GM19240 (cell line): ENCODE data around the gene BCL2.

Source experiments
- DNase-seq: peaks from one replicate; pipeline ENCODE4 v3.0.0; 2011; ENCODE audit warnings: low spot score; ENCODE audit not compliant: insufficient read length

Gene BCL2

DNA sequence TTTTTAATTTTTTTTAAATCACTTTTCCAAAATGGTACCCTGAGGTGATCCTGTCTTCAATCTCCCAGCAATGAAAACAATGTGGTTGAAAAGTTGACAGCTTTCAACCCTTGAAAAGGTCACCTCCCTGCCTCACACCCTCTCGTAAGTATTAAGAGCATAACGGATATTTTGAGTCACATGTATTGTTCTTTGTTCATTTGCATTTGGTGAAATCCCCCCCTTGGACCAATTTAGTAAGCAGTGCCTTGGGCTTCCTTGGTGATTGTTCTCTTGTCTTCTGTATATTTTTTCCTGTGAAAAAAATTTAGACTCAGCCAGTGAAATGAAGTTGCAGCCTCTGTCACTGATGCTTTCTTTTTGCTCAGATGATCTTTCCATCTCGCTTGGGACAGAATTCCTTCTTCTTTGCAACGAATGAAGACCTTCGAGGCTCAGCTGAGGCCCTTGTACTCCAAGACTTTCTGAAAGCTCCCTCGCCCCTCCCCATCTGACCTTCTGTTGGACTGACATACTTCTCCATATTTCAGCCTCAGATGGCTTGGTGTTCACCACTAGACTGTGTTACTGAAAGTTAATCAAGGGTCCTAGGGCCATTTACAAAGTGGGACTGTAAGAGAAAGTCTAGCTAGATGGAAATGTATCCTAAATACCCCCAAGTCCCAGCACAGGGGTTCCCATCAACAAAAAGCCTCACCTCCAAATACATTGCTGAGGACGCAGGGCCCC, 158.4 kb downstream of the BCL2 start:
- no peak for DNase-seq

DNA sequence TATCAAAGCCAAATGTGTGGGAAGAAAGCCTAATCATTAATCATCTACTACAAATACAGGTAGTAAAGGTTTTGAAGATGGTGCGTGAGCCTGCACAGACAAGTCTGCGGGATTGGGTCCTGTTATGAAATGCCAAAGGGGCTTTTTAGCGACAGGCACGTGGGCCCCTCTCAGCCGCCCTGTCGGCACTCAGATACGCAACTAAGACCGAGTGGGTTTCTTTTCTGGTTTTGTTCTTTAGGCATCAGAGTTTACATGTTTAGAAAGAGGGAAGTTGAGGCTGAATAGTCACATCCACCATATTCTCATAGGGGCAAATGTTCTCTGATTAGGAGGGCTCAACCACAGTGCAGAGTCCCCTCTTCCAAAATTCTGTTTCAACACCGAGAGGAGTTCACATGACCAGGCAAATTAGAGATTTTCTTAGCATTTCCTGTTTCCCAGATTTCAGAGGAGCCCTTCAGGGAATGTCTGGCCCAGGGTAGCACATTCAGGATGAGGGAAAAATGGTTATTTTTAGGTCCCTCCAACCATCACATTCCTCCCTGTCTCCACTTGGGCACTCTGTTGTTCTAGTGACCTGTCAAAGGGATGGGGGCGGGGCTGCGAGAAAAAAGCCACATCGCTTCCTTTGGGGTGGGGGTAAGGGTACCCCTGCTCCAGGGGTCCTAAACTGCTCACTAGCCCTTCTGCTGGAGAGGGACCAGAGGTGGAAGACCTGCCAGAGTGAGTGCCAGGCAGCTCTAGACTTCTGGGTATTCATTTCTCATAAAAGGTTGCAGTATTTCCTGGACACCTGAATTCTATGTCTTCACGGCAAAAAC, 159.2 kb downstream of the BCL2 start:
- no peak for DNase-seq

DNA sequence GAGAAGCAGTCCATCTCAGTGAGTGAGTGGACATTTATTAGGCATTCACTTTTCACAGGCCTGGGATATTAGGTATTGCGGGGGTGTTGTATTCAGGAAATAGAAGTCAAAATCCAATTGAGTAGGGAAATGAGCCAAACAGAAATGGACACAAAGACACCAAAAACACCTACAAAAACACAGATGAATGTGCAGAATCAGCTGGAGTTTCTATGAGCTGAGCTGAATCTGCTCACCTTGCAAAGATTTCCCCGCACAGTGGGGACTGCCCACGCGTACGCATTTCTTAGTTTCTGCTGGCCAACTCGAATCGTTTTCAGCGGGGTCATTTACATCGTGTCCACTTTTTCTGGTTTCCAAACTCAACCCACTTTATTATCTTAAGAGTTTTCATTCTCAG, 160.0 kb downstream of the BCL2 start:
- no peak for DNase-seq

DNA sequence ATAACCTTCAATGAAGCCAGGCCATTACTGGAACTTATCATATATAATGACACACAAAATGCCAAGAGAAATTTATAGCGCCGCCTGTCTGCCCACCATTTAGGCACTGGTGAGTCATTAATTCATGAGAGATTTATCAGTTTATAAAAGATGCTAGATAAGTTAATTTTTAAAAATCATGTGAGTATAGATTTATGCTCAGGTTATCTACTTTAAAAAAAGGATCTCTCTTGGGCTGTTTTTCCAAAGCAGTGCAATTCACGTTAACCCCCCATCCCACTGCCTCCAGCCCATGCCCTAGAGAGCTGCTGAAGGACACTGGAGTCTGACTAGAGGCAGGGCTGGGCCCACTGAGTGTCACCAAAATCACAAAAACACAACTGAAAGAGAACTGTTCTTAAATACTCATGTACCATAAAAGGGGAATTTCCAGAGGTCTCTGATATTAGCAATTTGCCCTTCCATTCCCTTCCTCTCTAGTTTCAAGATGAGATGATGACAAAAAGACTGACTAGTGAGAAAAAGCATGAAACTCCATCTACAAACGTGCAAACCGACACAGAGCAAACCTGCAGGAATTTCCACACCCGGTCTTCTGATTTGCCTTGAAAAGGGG, 160.8 kb downstream of the BCL2 start:
- DNase-seq: no peak

DNA sequence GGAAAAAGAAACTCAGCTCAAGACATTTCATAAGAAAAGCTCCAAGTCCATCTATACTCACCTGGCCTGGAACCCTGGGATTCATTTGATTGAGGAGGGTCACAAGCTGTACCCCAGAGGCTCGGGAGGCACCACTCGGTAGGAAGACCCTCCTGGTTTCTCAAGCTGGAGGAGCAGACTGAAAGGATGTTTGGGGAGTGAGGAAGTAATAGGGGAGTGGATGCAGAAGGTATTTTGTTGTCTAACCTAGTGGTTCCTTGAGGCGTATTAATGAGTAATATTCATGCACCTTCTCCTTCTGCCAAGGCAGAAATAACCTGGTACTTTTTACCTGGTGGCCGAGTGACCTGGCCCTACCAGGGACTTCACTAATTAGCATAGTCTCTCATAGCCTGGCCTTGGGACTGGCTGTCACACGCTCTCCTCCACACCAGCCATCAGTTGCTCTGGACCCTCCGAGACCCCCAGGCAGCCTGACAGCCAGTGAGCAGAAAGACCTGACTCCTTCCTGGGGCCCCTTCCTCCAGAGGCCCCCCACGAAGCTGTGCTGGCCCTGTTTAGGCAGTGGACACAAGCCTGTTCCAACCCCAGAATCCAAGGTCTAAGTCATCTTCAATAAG, 161.4 kb downstream of the BCL2 start:
- no peak for DNase-seq

DNA sequence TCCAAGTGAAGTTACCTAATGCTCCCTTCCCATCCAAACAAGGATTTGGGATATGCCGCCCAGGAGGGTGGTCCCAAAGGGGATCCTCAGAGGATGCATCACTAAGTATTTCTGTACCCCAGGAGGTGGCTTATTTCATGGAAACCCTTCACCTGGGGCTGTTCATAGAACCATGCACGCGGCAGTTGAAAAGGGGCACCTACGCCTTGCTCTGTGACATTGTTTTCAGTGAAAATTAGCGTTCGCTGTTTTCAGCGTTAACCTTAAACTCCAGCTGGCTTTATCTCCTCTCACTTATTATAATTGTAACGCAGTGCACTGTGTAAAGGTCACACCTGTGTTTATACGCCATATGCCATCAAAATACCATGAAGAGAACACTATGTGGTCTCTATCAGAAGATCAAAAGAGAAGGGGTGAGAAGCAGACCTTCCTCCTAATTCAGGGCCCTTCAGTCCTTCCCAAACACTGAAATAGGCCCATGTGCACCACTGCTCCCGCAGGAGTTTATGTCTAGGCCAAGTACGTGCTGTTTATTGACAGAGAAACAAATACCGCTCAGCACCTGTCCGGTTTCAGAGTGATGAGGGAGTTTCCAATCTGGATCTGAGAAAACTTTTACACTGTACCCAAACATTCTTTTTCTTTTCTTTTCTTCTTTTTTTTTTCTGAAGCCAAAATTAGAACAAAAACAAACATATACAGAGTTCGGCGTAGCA, 162.1 kb downstream of the BCL2 start:
- no peak for DNase-seq

DNA sequence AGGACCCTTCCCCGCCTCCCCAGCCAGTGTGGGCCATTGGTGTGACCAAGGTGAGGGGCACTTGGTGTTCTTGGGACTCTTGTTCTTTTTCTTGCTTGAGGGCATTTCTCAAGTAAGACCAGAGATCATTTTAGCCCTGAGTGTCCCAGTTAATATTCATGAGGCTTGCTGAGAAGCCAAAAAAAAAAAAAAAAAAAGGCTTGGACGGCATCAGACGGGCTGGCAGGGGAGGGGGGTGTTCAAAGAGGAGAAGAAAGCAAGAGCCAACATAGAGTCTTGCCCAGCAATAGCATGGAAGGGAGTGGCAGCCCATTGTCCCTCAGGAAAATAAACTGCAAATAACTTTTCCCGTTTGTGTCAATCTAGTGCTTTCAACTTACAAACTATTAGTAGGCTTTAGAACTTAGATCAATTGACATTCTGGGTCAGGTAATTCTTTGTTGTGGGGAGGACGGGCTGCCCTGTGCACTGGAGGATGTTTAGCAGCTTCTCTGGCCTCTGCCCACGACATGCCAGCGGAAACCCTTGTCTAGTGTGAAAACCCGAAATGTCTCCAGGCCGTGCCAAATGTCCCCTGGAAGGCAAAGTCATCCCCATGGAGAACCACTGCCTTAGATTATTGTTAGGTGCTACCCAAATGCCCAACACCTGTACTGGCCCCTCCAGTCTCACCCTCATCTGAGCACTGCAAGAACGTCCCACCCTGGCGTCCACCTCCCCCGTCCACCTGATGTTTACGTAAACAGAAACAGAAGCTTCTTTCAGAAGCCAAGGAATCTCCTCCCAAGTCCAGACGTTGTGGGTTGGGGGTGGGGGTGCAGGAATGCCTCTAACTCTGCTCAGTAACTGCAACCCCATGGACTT, 163.4 kb downstream of the BCL2 start:
- no peak for DNase-seq

DNA sequence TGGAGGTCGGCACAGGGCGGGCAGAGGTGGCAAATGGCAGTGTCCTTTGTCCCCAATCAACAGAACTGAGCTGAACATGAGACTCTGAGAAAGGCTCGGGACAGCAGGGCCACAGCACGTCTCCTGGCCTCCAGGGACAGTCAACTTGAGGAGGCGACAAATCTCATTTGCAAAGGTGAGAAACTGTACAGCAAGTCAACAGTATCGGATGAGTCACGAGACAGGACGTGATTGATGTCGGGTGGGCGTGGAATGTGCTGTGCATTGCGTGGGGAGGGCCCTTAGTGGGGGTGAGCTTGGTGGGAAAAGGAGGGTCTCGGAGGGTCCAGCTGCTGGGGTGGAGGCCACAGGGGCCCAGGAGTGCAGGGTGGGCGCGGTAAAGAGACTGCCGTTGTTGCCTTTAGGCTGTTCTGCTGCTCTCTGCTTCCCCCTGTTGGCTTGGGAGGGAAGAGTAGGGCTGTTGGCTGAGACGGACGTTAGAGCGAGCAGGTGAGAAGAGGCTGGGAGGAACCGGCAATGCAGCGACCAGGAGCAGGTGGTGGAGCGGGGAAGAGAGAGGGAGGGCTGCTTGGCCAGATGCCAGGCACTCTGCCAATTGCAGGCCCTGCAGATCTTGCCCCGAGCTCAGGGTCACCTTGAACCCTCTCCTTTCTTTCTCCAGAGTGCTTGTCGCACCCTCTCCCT, 164.3 kb downstream of the BCL2 start:
- DNase-seq: no peak

DNA sequence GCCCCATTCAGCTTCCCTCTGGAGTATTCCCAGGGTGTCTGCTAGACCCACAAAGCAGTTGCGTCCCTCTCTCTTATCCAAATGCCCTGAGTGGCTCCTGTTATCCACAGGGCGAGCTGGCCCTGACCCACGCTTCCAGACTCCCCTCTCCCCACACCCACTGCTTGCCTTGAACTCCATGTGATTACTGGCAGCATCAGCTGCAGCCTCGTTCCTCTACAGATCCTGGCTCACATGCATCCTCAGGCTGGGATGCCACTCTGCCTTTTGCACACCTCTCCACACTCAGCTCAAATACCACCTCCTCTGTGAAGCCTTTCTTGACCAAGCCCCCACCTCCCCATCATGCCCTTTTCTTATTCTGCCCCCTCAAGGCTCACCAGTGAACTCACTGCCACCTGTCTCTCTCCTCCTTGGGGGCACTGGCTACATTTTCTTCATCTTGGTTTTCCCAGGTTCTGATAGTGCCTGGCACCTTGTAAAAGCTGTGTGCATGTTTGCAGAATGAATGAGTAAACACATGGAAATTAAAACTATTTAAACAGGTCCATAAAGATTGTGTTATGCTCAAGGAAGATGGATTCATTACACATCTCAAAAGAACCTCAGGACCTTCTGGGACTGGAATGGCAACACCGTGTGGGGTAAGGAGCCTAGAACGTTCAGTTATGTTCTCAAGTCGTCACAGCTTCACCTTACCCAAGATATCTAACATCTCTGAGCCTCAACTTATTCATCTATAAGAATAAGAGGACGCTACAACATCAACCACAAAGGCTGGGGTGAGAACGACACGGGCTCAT, 165.0 kb downstream of the BCL2 start:
- no peak for DNase-seq

DNA sequence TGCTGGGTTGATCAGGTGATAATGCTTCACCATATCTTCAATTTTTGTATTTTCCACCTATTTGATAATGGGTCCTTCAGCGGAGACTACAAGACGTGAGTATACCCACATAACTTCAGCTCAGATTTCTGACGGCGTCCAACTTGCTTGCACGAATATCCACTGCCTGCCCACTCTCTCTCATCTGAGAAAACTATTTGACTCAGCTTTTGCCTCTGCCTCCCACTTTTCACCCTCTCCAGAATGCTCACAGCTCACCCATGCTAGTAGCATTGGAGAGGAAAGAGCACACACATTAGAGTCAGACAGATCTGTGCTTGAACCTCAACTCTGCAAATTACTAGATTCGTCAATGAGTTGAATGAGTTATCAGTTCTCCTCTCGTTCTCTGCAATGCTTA, 166.8 kb downstream of the BCL2 start:
- no peak for DNase-seq

DNA sequence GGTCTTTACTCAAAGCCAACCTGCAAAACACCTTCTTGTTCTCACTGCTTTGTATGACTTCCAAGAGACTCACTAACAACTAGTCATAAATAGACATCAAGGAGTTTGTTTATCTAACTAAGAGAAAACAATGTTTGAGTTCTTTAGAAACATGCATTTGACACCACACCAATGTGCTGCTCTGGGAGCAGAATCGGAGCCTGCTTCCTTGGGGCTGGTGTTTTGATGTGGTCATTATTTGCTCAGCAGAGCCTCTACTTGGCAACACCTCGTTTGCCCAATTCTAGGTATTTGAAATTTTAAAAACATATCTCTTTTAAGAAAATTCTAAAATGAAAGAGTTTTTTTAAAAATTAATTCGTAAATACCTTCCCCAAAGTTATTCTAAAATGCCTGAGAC, 167.5 kb downstream of the BCL2 start:
- DNase-seq: no peak

DNA sequence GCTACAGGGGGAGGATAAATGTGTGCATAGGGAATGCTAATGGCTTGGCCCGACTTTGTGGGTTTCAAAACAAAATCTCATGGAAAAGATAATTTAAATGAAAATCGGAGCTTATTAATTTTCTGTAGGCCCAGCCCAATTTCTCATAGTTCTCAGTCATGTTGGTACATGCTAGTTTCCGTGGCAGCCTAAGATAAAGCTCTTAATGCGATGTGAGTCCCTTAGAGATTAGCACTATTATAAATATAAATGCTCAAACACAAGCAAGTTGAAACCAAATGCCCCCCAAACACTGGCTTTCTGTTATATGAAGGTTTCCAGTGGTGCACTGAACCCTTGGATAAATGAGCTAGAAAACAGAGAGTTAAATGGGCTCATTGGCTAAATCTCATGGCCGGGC, 168.0 kb downstream of the BCL2 start:
- no peak for DNase-seq

DNA sequence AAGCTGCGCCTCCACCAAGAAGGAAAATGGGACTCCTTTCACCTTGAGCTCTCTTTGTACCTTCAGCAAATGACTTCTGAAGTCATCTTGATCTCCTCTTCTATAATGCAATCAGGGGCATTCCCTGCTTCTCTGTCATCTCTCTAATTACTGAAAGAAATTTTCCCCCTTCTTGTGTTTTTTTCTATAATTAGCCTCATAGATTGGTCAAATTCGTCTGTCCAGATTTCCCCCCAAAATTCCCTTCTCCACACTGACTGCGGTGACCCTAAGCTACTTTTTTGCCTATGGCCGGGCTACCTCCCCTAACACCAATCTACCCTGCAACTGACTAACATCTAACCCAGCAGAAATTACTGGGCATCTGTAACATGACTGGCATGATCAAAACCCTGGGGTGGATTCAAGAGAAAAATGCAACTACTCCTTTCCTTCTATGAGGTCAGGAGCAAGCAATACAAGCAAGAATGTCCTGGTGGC, 168.6 kb downstream of the BCL2 start:
- no peak for DNase-seq

DNA sequence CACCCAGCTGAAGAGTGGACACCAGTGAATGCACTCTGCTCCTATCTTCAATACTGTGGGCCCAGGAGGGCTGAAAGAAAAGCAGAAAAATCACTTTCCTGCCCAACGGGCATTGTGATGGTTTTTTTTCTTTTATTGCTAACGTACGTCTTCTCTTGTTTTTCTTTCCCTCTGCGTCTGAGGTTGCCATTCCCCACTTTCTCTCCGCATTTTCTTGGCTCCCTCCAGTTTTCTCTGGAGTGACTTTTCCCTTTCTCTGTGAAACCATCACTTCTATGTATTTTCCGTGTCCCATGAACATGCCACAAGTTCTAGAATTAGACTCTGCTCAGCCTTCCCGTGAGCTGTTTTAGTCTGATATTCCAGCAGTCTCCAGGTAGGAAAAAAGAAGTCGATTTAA, 169.2 kb downstream of the BCL2 start:
- no peak for DNase-seq

DNA sequence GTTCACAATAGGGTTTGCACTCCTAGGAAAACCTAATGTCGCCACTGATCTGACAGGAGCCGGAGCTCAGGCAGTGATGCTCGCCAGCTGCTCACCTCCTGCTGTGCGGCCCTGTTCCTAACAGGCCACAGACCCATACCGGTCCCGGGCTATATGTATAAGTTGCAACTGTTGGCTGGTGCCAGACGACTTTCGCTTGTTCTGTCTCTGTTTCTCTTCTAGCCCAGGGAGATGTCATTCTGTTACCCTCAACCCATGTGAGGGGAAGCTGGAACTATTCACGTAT, 170.3 kb downstream of the BCL2 start:
- no peak for DNase-seq

DNA sequence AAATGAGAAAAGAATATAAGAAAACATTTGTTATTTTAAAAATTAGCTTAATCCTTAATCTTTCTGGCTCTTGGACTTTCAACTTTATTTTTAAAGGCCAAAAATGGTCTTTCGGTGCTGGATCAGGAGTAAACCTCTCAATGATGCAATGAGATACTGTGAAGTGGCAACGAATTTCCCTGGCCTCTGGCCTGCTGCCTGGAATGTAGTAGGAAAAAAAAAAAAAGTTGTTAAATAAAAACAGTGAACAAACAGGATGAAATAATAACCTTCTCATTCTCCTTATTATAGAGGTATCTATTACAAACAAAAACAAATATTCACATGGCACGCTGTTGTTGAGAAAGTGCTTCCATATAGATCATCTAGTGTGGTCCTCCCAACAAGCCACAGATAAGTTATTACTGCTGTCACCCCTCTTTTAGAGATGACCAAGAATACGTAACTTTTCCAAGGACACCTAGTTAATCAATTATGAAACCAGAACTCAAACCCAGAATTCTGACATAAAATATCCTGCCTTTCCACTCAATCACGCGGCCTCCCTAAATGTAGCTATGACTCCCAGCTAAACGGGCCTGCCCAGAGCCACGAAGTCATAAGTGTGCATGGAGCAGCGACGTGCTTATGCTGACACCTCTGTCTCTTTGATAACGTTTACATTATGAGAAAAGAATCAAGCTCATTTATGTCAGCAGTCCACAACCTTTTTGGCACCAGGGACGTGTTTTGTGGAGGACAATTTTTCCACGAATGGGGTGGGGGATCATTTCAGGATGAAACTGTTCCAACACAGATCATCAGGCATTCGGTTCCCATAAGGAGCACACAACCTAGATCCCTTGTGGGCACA, 170.9 kb downstream of the BCL2 start:
- DNase-seq: no peak

DNA sequence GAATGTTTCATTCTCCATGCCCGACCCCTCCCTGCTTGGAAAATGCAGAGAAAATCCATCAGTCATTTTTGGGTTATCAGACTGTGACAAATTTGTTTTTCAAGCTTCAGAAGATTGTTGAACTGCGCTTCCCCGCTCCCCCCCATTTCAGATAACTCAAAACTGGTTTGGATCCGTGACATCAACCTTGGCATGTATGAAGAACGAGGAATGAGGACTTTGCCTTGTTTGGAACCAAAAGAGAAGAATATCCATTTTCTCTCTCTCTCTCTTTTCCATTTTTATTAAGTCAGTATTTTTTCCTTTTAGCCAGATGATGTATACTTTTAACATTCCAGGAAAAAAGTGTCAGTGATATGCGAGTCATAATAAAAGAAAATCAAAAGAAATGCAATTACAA, 171.6 kb downstream of the BCL2 start:
- DNase-seq: no peak

DNA sequence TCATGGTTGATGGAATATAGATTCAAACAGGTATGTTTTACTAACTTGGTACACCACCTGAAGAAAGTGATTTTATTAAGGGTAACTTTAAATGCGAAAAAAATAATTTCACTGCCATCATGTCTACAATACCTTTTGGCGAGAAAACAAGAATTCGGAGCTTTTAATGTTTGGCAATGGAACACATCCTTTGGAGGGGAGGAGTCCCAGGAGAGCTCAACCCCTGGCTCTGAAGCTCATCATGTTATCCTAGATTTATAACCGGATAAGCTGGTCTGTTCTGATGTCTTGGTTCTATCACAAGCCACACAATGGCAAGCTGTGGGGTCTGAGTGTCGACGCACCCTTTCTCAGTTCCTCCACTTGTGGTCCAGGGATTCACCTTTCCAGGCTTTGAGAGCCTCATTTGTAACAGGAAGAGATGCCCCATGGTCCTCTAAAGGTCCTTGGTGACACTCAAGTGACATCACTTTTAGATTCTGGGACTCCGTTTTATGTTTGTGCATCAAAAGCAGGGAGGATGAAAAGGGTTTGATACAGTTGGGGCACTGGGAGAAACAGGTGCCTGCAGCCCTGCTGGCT, 172.7 kb downstream of the BCL2 start:
- no peak for DNase-seq
